ENCODE measurements around the gene ESR1. TPM values are rescaled to one million over a fixed set of nuclear protein-coding genes. Genes with fewer than 3 reads are reported as not detected.
A peak's percentile ranks its signal among the peaks of the same experiment; 100 is the strongest.

ESR1 gene
- total RNA-seq, 2 experiments from 2014 or later, result 0.04 to 0.48 TPM

GRCh38 chr6:152170702-152171667 is 363.5 kb downstream of the ESR1 start:
- ChIA-PET CTCF (interaction anchor here (0.8 to 1.3 kb wide), 3 partner anchors 11 to 14 kb away, joined by 4 to 5 read pairs (median 4); no protein-coding TSS in a partner anchor), POLR2A (interaction anchor here (0.6 to 1.8 kb wide), 7 partner anchors 9 to 223 kb away, joined by 3 to 18 read pairs (median 4); no protein-coding TSS in a partner anchor)
- peak; percentile 80 for DNase-seq
- H3K36me3 Mint-ChIP-seq (ENCODE audit: low read depth), result peaks cover 49% of the 10 kb centered on the region
- H3K4me1 Mint-ChIP-seq, result peaks cover 51% of the 10 kb centered on the region
- peaks cover 2% of the 10 kb centered on the region for H3K9me3 Mint-ChIP-seq (ENCODE audit: low read depth)
- peak overlapping the region; percentile 96 for H3K27ac Mint-ChIP-seq
- ATAC-seq, result peak; percentile 94
- intact Hi-C loops (cut with DNase I, micrococcal nuclease), result loop anchor here (1.0 to 5.0 kb wide), 8 partner anchors 10 to 811 kb away; partner anchors contain the start of gene FBXO5 (in 1 of the 2)
- H3K27me3 Mint-ChIP-seq, result no peaks in the 10 kb centered on the region
- H3K4me3 Mint-ChIP-seq, result peak overlapping the region; percentile 53

GRCh38 chr6:152173321-152173720 is 365.8 kb downstream of the ESR1 start:
- Mint-ChIP-seq H3K27me3 (no peaks in the 10 kb centered on the region), H3K27ac (peak overlapping the region; percentile 1), H3K9me3 (ENCODE audit: low read depth) (peaks cover 2% of the 10 kb centered on the region), H3K4me1 (peaks cover 51% of the 10 kb centered on the region), H3K4me3 (no peak overlapping the region), H3K36me3 (ENCODE audit: low read depth) (peaks cover 54% of the 10 kb centered on the region)
- CTCF ChIA-PET, result interaction anchor here (1.0 to 1.6 kb wide), 2 partner anchors 12 to 20 kb away, joined by 3 to 4 read pairs; no protein-coding TSS in a partner anchor
- DNase-seq (no peak), ATAC-seq (no peak)
- POLR2A ChIA-PET, result interaction anchor here (0.9 kb wide), 1 partner anchor 12 kb away, joined by 3 read pairs; no protein-coding TSS in a partner anchor
- intact Hi-C loops (cut with DNase I, micrococcal nuclease), result loop anchor here (5.0 kb wide), 2 partner anchors 59 to 809 kb away; partner anchors contain the start of gene FBXO5 (in 1 of the 2)

GRCh38 chr6:152173957-152174356 is 366.5 kb downstream of the ESR1 start:
- no peak for ATAC-seq
- no peak overlapping the region for H3K27ac Mint-ChIP-seq
- intact Hi-C loops (cut with DNase I, micrococcal nuclease), result loop anchor here (5.0 kb wide), 2 partner anchors 58 to 808 kb away; partner anchors contain the start of gene FBXO5 (in 1 of the 2)
- H3K4me3 Mint-ChIP-seq, result no peak overlapping the region
- H3K27me3 Mint-ChIP-seq, result no peaks in the 10 kb centered on the region
- peaks cover 2% of the 10 kb centered on the region for H3K9me3 Mint-ChIP-seq (ENCODE audit: low read depth)
- DNase-seq, result no peak
- peaks cover 51% of the 10 kb centered on the region for H3K36me3 Mint-ChIP-seq (ENCODE audit: low read depth)
- H3K4me1 Mint-ChIP-seq, result peaks cover 47% of the 10 kb centered on the region
- ChIA-PET POLR2A (interaction anchor here (0.9 kb wide), 1 partner anchor 11 kb away, joined by 3 read pairs; no protein-coding TSS in a partner anchor), CTCF (interaction anchor here (1.6 kb wide), 1 partner anchor 11 kb away, joined by 4 read pairs; no protein-coding TSS in a partner anchor)

- ATAC-seq (no peak), DNase-seq (no peak)
- Mint-ChIP-seq H3K4me3 (no peak overlapping the region), H3K36me3 (ENCODE audit: low read depth) (peaks cover 46% of the 10 kb centered on the region), H3K4me1 (peaks cover 48% of the 10 kb centered on the region), H3K9me3 (ENCODE audit: low read depth) (no peaks in the 10 kb centered on the region), H3K27me3 (no peaks in the 10 kb centered on the region), H3K27ac (peak overlapping the region; percentile 33)
- intact Hi-C loops (cut with DNase I, micrococcal nuclease), result no loop called here
- CTCF ChIA-PET, result no interaction called here
- POLR2A ChIA-PET, result no interaction called here
Measured at GRCh38 chr6:152176268-152176667, 368.8 kb downstream of the ESR1 start.
